ENCODE measurements around the gene COL5A2. TPM values are rescaled to one million over a fixed set of nuclear protein-coding genes. Genes with fewer than 3 reads are reported as not detected.

Gene COL5A2
- total and polyA plus RNA-seq, 7 experiments from 2014 or later, result 0.09 to 2.3 (median 0.37) TPM

DNA sequence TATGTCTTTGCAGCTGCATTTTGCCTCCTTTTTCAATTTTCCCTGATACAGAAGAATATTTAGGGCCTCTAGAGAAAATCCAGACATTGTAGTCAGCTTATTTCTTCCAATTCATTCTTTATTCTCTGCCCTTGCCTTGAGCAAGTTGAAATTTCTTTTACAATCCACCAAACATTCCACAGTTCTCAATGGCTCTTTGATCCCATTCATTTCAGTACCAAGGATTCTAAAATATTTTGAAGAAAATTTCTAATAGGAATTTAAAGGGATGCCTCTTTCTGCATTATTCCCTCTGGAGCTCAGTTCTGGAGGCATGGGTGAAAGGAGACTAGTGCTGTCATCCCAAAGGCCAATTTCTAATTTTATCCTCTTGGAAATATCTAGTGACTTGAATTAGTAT is 61.2 kb downstream of the COL5A2 start:
- Mint-ChIP-seq H3K9me3 (no peaks in the 10 kb centered on the region), H3K27ac (no peak overlapping the region), H3K36me3 (peaks cover 0 to 4% (median 0%) of the 10 kb centered on the region in 5 donors), H3K27me3 (peaks cover 0 to 4% (median 0%) of the 10 kb centered on the region in 5 donors), H3K4me1 (peaks cover 0 to 2% (median 0%) of the 10 kb centered on the region in 7 donors), H3K4me3 (no peak overlapping the region)
- DNase-seq (no peak), ATAC-seq (no peak)
- Histone ChIP-seq H3K9me3 (ENCODE audit: control insufficient read depth in 2 of 3, low read length in 3 of 3) (no peaks in the 10 kb centered on the region), H3K4me1 (ENCODE audit: control insufficient read depth in 2 of 2, insufficient read depth in 2 of 2, low read length in 2 of 2) (no peaks in the 10 kb centered on the region), H3K27ac (ENCODE audit: low read depth, low read length) (no peak overlapping the region), H3K27me3 (ENCODE audit: control insufficient read depth in 2 of 2, insufficient read depth in 2 of 2, low read length in 2 of 2) (no peaks in the 10 kb centered on the region), H3K4me3 (ENCODE audit: low read length) (no peak overlapping the region), H3K36me3 (ENCODE audit: control insufficient read depth in 2 of 3, insufficient read depth in 3 of 3, low read length in 3 of 3) (no peaks in the 10 kb centered on the region)
- POLR2A ChIA-PET, result no interaction called here
- intact Hi-C loops (cut with micrococcal nuclease), result no loop called here
- CTCF ChIA-PET, result interaction anchor here (1.6 kb wide), 1 partner anchor 24 kb away, joined by 3 read pairs; no protein-coding TSS in a partner anchor

DNA sequence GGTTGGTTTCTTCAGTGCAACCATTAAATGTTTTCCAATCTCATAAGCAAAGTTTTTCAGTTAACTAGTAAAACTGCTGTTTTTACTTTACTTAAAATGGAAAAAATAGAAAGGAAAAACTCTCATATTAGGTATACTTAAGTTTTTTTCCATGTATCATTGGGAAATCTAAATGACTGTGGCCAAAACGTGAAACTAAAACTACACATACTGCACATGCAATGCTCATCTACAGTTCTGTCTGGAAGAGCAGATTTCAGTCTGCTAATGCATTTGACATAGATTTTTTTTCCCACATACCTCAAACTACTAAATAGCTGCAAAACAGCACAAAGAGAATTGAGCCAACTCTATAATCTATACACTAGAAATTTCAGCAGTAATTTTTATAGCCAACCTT is 62.6 kb downstream of the COL5A2 start:
- H3K27ac Mint-ChIP-seq, result no peak overlapping the region
- Histone ChIP-seq H3K27me3 (ENCODE audit: control insufficient read depth in 2 of 2, insufficient read depth in 2 of 2, low read length in 2 of 2) (no peaks in the 10 kb centered on the region), H3K27ac (ENCODE audit: low read depth, low read length) (no peak overlapping the region), H3K9me3 (ENCODE audit: control insufficient read depth in 2 of 3, low read length in 3 of 3) (no peaks in the 10 kb centered on the region), H3K4me3 (ENCODE audit: low read length) (no peak overlapping the region), H3K36me3 (ENCODE audit: control insufficient read depth in 2 of 3, insufficient read depth in 3 of 3, low read length in 3 of 3) (no peaks in the 10 kb centered on the region), H3K4me1 (ENCODE audit: control insufficient read depth in 2 of 2, insufficient read depth in 2 of 2, low read length in 2 of 2) (no peaks in the 10 kb centered on the region)
- DNase-seq, result no peak
- ChIA-PET CTCF (interaction anchor here (0.6 to 1.6 kb wide), 3 partner anchors 23 to 108 kb away, joined by 3 to 6 read pairs (median 3); no protein-coding TSS in a partner anchor), POLR2A (interaction anchor here (1.1 kb wide), 1 partner anchor 35 kb away, joined by 4 read pairs; no protein-coding TSS in a partner anchor)
- H3K4me1 Mint-ChIP-seq, result peaks cover 0 to 2% (median 0%) of the 10 kb centered on the region in 7 donors
- intact Hi-C loops (cut with micrococcal nuclease), result no loop called here
- H3K4me3 Mint-ChIP-seq, result no peak overlapping the region
- H3K9me3 Mint-ChIP-seq, result no peaks in the 10 kb centered on the region
- peaks cover 0 to 4% (median 0%) of the 10 kb centered on the region in 5 donors for H3K27me3 Mint-ChIP-seq
- ATAC-seq, result no peak
- peaks cover 0 to under 1% (median 0%) of the 10 kb centered on the region in 5 donors for H3K36me3 Mint-ChIP-seq

GRCh38 chr2:189116087-189116486 is 63.5 kb downstream of the COL5A2 start:
- intact Hi-C loops (cut with micrococcal nuclease), result no loop called here
- CTCF ChIA-PET, result interaction anchor here (0.9 to 1.0 kb wide), 2 partner anchors 22 to 27 kb away, joined by 3 to 5 read pairs; no protein-coding TSS in a partner anchor

DNA sequence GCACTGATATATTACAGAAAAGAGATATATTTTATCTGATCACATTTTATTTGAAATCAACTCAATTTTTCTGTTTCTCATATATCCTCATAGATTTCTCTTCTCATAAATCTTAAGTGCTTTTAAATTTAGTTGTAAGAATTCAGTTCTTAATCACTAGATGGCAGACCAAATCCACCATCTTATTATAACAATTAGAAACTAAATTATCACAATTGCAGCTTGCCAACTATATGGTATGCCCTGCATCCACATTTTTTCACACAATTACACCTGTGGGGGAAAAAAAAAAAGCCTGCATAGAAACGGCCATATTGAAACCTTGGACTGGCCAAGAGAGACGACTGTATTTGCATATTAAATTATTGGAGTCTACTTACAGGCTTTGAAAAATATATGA is 64.4 kb downstream of the COL5A2 start:
- POLR2A ChIA-PET, result interaction anchor here (0.8 kb wide), 1 partner anchor 184 kb away, joined by 3 read pairs; no protein-coding TSS in a partner anchor

More at GRCh38 chr2:189116087-189116486, 63.5 kb downstream of the COL5A2 start:
- no peaks in the 10 kb centered on the region for H3K36me3 Mint-ChIP-seq
- Histone ChIP-seq H3K27me3 (ENCODE audit: control insufficient read depth in 2 of 2, insufficient read depth in 2 of 2, low read length in 2 of 2) (no peaks in the 10 kb centered on the region), H3K4me3 (ENCODE audit: low read length) (no peak overlapping the region), H3K27ac (ENCODE audit: low read depth, low read length) (no peak overlapping the region), H3K4me1 (ENCODE audit: control insufficient read depth in 2 of 2, insufficient read depth in 2 of 2, low read length in 2 of 2) (no peaks in the 10 kb centered on the region), H3K36me3 (ENCODE audit: control insufficient read depth in 2 of 3, insufficient read depth in 3 of 3, low read length in 3 of 3) (no peaks in the 10 kb centered on the region), H3K9me3 (ENCODE audit: control insufficient read depth in 2 of 3, low read length in 3 of 3) (no peaks in the 10 kb centered on the region)
- H3K4me3 Mint-ChIP-seq, result no peak overlapping the region
- no peaks in the 10 kb centered on the region for H3K9me3 Mint-ChIP-seq
- no peak for DNase-seq
- no peak overlapping the region for H3K27ac Mint-ChIP-seq
- POLR2A ChIA-PET, result interaction anchor here (0.8 kb wide), 1 partner anchor 183 kb away, joined by 3 read pairs; no protein-coding TSS in a partner anchor
- H3K4me1 Mint-ChIP-seq, result peaks cover 0 to 2% (median 0%) of the 10 kb centered on the region in 7 donors
- ATAC-seq, result no peak
- peaks cover 0 to 4% (median 0%) of the 10 kb centered on the region in 5 donors for H3K27me3 Mint-ChIP-seq

GRCh38 chr2:189113963-189114362 is 65.6 kb downstream of the COL5A2 start:
- intact Hi-C loops (cut with micrococcal nuclease), result no loop called here
- H3K4me3 ChIP-seq (ENCODE audit: low read length), result no peak overlapping the region
- no peak overlapping the region for H3K27ac ChIP-seq (ENCODE audit: low read depth, low read length)
- no peak overlapping the region for H3K4me3 Mint-ChIP-seq
- ATAC-seq, result no peak
- no peak for DNase-seq
- H3K27me3 Mint-ChIP-seq, result peaks cover 0 to 2% (median 0%) of the 10 kb centered on the region in 5 donors
- no peaks in the 10 kb centered on the region for H3K36me3 ChIP-seq (ENCODE audit: control insufficient read depth in 2 of 3, insufficient read depth in 3 of 3, low read length in 3 of 3)
- CTCF ChIA-PET, result no interaction called here
- H3K4me1 ChIP-seq (ENCODE audit: control insufficient read depth in 2 of 2, insufficient read depth in 2 of 2, low read length in 2 of 2), result no peaks in the 10 kb centered on the region
- H3K36me3 Mint-ChIP-seq, result no peaks in the 10 kb centered on the region
- no peaks in the 10 kb centered on the region for H3K4me1 Mint-ChIP-seq
- no peaks in the 10 kb centered on the region for H3K9me3 ChIP-seq (ENCODE audit: control insufficient read depth in 2 of 3, low read length in 3 of 3)
- H3K9me3 Mint-ChIP-seq, result no peaks in the 10 kb centered on the region
- H3K27ac Mint-ChIP-seq, result no peak overlapping the region
- POLR2A ChIA-PET, result no interaction called here
- H3K27me3 ChIP-seq (ENCODE audit: control insufficient read depth in 2 of 2, insufficient read depth in 2 of 2, low read length in 2 of 2), result no peaks in the 10 kb centered on the region

More for the DNA sequence above, 64.4 kb downstream of the COL5A2 start:
- H3K36me3 Mint-ChIP-seq, result no peaks in the 10 kb centered on the region
- CTCF ChIA-PET, result no interaction called here
- Histone ChIP-seq H3K36me3 (ENCODE audit: control insufficient read depth in 2 of 3, insufficient read depth in 3 of 3, low read length in 3 of 3) (no peaks in the 10 kb centered on the region), H3K4me3 (ENCODE audit: low read length) (no peak overlapping the region), H3K27me3 (ENCODE audit: control insufficient read depth in 2 of 2, insufficient read depth in 2 of 2, low read length in 2 of 2) (no peaks in the 10 kb centered on the region), H3K4me1 (ENCODE audit: control insufficient read depth in 2 of 2, insufficient read depth in 2 of 2, low read length in 2 of 2) (no peaks in the 10 kb centered on the region), H3K27ac (ENCODE audit: low read depth, low read length) (no peak overlapping the region), H3K9me3 (ENCODE audit: control insufficient read depth in 2 of 3, low read length in 3 of 3) (no peaks in the 10 kb centered on the region)
- peaks cover 0 to 2% (median 0%) of the 10 kb centered on the region in 7 donors for H3K4me1 Mint-ChIP-seq
- H3K27ac Mint-ChIP-seq, result no peak overlapping the region
- peaks cover 0 to 4% (median 0%) of the 10 kb centered on the region in 5 donors for H3K27me3 Mint-ChIP-seq
- ATAC-seq, result no peak
- no peaks in the 10 kb centered on the region for H3K9me3 Mint-ChIP-seq
- intact Hi-C loops (cut with micrococcal nuclease), result loop anchor here in 1 of 2 donors (1.0 kb wide), 1 partner anchor 297 kb away; no protein-coding TSS in a partner anchor
- no peak overlapping the region for H3K4me3 Mint-ChIP-seq
- DNase-seq, result no peak

DNA sequence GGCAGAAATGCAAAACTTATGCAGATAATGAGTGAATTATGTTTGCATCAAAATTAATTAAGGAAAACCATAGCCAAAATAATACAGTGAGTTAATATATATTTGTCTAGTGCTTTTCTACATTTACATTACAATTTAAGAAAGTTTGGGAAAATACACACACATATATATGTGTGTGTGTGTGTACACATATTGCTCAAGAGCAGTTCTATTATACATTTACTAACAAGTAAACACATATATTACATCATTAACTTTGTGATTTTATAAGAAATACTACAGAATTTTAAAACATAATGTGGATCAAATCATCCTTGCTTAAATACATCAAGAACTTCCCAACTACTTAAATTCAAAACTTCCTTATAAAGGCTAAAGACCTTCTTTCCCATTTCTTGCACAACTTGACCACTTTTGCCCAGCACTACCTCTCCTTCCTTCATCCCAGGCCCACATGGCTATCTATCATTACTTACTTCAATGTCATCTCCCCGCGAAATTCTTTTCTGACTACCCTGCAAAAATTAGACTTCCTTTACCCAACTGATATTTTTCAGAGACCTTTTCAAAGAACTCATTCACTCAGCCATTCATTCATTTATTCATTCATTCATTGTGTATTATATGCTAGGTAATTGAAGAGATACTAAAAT is 68.4 kb downstream of the COL5A2 start:
- Mint-ChIP-seq H3K27ac (no peak overlapping the region), H3K9me3 (no peaks in the 10 kb centered on the region), H3K4me1 (no peaks in the 10 kb centered on the region), H3K4me3 (no peak overlapping the region), H3K27me3 (no peaks in the 10 kb centered on the region), H3K36me3 (no peaks in the 10 kb centered on the region)
- ATAC-seq, result no peak
- H3K36me3 ChIP-seq (ENCODE audit: control insufficient read depth in 2 of 3, insufficient read depth in 3 of 3, low read length in 3 of 3), result no peaks in the 10 kb centered on the region
- H3K27ac ChIP-seq (ENCODE audit: low read depth, low read length), result no peak overlapping the region
- CTCF ChIA-PET, result no interaction called here
- DNase-seq, result no peak
- H3K27me3 ChIP-seq (ENCODE audit: control insufficient read depth in 2 of 2, insufficient read depth in 2 of 2, low read length in 2 of 2), result no peaks in the 10 kb centered on the region
- intact Hi-C loops (cut with micrococcal nuclease), result no loop called here
- H3K9me3 ChIP-seq (ENCODE audit: control insufficient read depth in 2 of 3, low read length in 3 of 3), result no peaks in the 10 kb centered on the region
- no peaks in the 10 kb centered on the region for H3K4me1 ChIP-seq (ENCODE audit: control insufficient read depth in 2 of 2, insufficient read depth in 2 of 2, low read length in 2 of 2)
- H3K4me3 ChIP-seq (ENCODE audit: low read length), result no peak overlapping the region
- POLR2A ChIA-PET, result no interaction called here

Measured in naive thymus-derived CD4-positive, alpha-beta T cell (primary cell).